HG02870 (cell line): ENCODE data around the gene RNASE11.
"Not testable (repeated sequence)": the region's sequence is repeated elsewhere in the genome, so short reads cannot be mapped to it uniquely, and the experiment has no call there.

ENCODE experiments used
- ATAC-seq: cut with Tn5 transposase; IDR thresholded peaks from one replicate; pipeline ENCODE4 v1.9.1; 2021; ENCODE audit warnings: mild to moderate bottlenecking, moderate library complexity; ENCODE audit not compliant: unreplicated experiment

Gene RNASE11

GRCh38 chr14:20583142-20583541 is 4.7 kb downstream of the RNASE11 start:
- no peak for ATAC-seq

- ATAC-seq, result no peak
Measured at GRCh38 chr14:20580242-20580641, 7.6 kb downstream of the RNASE11 start.

- ATAC-seq, result no peak
Measured at GRCh38 chr14:20578784-20579502, 8.9 kb downstream of the RNASE11 start.

DNA sequence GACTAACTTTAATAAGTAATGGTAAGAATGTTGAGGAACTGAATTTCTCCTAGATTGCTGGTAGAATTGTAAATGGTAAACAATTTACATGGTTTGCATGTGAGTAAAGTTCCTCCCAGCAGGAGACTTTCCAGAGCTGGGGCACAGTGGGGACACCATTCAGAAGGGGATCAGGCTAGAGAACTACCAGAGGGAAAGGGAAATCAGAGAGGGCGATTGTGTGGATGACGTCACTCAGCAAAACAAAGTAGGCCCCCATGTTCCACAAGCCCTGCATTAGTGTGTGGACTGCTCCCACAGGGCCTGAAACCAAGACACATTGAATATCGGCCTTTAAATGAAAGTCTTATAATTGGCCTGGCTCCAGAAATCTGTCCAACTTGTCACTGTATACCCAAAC is 9.5 kb downstream of the RNASE11 start:
- ATAC-seq, result no peak

- not testable (repeated sequence) for ATAC-seq
Measured at GRCh38 chr14:20572382-20572990, 15.3 kb downstream of the RNASE11 start.

DNA sequence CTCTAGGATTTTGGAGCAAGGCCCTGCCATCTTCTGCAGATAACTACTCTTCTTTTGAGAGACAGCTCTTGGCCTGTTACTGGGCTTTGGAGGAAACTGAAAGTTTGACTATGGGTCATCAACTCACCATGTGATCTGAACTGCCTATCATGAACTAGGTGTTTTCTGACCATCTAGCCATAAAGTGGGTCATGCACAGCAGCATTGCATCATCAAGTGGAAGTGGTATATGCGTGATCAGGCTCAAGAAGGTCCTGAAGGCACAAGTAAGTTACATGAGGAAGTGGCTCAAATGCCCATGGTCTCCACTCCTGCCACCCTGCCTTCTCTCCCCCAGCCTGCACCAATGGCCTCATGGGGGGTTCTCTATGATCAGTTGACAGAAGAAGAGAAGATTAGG is 17.1 kb downstream of the RNASE11 start:
- ATAC-seq, result not testable (repeated sequence)

GRCh38 chr14:20569865-20570264 is 17.9 kb downstream of the RNASE11 start:
- not testable (repeated sequence) for ATAC-seq

- ATAC-seq, result no peak
Measured at GRCh38 chr14:20569066-20569465, 18.7 kb downstream of the RNASE11 start.

DNA sequence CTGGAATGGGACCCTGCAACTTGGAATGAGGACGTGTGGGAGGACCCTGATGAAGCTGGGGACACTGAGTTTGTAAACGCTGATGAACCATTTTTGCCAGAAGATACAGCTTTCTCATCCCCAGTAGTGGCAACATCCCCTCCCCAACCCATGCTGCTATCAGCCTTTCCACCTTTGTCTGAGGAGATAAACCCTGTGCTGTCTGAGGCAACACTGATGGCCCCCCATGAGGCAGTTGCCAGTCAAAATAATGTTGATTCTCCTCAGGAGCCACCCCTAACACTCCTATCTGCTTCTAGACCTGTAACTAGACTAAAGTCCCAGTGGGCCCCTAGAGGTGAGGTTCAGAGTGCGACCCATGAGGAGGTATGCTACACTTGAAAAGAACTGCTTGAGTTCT is 19.4 kb downstream of the RNASE11 start:
- ATAC-seq, result no peak

GRCh38 chr14:20567199-20567598 is 20.6 kb downstream of the RNASE11 start:
- ATAC-seq, result not testable (repeated sequence)

GRCh38 chr14:20564501-20564997 is 23.3 kb downstream of the RNASE11 start:
- ATAC-seq, result no peak

DNA sequence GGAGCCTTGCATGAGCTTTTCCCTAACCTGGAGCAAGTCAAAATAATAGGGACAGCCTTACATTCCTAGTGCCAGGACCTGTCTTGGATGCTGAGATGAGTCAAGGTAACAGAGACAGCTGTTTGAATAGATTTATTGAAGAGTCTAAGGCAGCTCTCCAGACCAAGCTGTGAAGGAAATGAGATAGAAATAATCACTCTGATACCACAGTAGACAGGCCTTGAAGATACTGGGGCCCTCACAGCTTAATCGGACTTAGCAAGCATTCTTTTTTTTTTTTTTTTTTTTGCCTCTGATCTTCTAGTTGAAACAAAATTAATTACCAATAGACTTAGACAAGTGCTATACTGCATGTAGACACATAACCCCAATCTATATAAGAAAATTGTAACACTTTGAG is 23.8 kb downstream of the RNASE11 start:
- no peak for ATAC-seq

DNA sequence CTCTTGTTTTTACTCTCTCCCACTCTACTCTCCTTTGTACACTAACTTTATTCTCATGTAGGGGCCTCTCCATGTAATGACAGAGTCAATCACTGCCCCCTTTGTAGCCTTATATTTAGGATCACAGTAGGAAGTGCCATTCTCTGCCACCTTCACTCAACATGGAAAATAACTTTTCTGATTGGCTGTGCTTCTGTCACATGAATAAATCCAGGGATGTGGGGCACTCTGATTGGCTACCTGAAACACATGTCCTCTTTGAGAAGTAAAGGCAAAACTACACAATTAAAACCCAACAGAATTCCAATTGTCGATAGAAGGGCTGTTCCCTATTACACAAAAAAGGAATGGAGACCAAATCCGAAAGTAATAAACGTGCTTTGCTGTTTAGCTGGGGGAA is 26.8 kb downstream of the RNASE11 start, which contains the start of gene RNASE9:
RNASE9 (minus strand) TSS at position 87 of the 400 bp plus-strand sequence.
- ATAC-seq, result no peak

- no peak for ATAC-seq
Measured at GRCh38 chr14:20559461-20559904, 28.3 kb downstream of the RNASE11 start.

DNA sequence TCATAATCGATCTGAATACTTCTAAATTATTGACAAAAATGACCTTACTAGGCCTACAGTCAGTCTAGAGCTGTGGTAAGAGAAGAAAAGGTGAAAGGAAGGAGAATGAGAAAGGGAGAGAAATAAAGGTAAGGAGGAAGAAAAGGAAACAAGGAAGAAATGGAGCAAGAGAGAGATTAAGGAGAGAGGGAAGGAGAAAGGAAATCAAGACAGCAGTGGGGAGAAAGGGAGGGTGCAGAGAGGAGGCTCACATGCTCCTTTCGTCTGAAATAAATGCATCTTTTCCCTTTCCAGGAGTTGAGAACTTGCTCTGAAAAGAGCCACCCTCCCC is 30.6 kb downstream of the RNASE11 start:
- no peak for ATAC-seq

- ATAC-seq, result no peak
Measured at GRCh38 chr14:20556500-20557211, 31.1 kb downstream of the RNASE11 start.

- ATAC-seq, result no peak
Measured at GRCh38 chr14:20555845-20556244, 32.0 kb downstream of the RNASE11 start.

GRCh38 chr14:20553024-20553423 is 34.8 kb downstream of the RNASE11 start:
- no peak for ATAC-seq

GRCh38 chr14:20551606-20552005 is 36.2 kb downstream of the RNASE11 start:
- ATAC-seq, result no peak

DNA sequence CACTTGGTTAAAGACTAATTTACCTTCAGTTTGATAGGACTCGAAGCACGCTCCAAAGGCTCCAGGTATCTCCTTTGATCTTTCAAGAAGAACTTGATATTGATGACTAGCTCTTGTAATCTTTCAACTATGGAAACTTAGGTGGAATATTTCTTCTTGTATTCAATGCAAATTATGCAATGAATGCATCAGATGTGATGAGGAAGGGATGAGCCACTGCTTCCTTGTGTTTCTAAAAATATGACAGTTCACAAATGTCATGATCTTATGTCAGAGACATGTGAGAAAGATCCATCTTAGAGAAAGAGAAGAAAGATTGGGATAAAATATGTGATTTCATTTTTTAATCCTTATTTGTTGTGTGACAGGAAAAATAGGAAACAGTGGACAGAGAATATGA is 36.9 kb downstream of the RNASE11 start:
- no peak for ATAC-seq

DNA sequence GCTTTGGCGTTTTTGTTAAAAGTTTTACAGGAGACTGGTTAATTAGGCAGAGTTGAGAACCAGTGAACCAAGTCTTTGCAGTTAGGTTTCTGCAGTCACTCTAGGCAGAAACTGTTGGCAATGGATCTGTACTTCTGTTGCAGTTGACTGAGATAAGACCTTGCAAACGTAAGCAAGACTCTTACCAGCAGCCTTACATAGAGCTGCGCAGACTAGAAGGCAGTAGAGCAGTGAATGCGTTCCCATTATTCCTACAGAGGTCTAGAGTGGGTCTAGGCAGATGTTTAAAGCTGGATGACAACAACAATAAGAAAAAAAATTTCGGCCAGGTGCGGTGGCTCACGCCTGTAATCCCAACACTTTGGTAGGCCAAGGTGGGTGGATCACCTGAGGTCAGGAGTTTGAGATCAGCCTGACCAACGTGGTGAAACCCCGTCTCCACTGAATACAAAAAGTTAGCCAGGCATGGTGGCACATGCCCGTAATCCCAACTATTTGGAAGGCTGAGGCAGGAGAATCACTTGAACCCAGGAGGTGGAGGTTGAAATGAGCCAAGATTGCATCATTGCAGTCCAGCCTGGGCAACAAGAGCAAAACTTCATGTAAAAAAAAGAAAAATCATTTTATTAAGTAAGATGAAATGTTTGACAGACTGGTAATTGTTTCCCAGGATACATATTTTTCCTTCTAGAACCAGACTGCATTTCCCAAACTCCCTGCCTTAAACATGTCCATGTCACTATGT is 39.2 kb downstream of the RNASE11 start:
- ATAC-seq, result no peak
